Fibroblast of lung (primary cell): ENCODE measurements around the gene SFTPA2. TPM values are rescaled to one million over a fixed set of nuclear protein-coding genes. Genes with fewer than 3 reads are reported as not detected.

Experiments used
- DNase-seq, 2 donors: peaks; one replicate each; pipeline versions ENCODE4 v3.0.0 to v3.0.0-alpha.2; 2010; ENCODE audit warnings: low read depth in 2 of 2
- H2AFZ ChIP-seq: 2 replicates; pipeline ENCODE4 v1.5.1; 2012; ENCODE audit warnings: low read length, control low read depth, inconsistent platforms
- H3K27ac ChIP-seq: 2 replicates; pipeline ENCODE4 v1.5.1; 2011; ENCODE audit warnings: low read length, control low read depth; ENCODE audit not compliant: insufficient read depth
- H3K27me3 ChIP-seq: 2 replicates; pipeline ENCODE4 v1.5.1; 2011; ENCODE audit warnings: mild to moderate bottlenecking, low read length; ENCODE audit not compliant: control insufficient read depth, insufficient read depth
- H3K36me3 ChIP-seq: 2 replicates; pipeline ENCODE4 v1.5.1; 2011; ENCODE audit warnings: low read length; ENCODE audit not compliant: control insufficient read depth, insufficient read depth
- H3K4me1 ChIP-seq: 2 replicates; pipeline ENCODE4 v1.5.1; 2011; ENCODE audit warnings: low read length; ENCODE audit not compliant: control insufficient read depth, insufficient read depth; ENCODE audit errors: extremely low read depth
- H3K4me2 ChIP-seq: 2 replicates; pipeline ENCODE4 v1.5.1; 2011; ENCODE audit warnings: low read length, control low read depth; ENCODE audit not compliant: insufficient read depth; ENCODE audit errors: extremely low read depth
- H3K4me3 ChIP-seq, 4 experiments: fragments of 200-600 bp in 1 of 4; sonication (generic) in 1 of 4; replicated peaks in 1 of 4; 2 replicates each; pipeline ENCODE4 v1.5.1; 2011 to 2016; ENCODE audit warnings: low read length in 4 of 4, low read depth in 3 of 4, mild to moderate bottlenecking in 3 of 4, control low read depth in 2 of 4, inconsistent platforms in 1 of 4, mixed read lengths in 1 of 4; ENCODE audit not compliant: insufficient read depth in 1 of 4; ENCODE audit errors: control extremely low read depth in 1 of 4
- H3K79me2 ChIP-seq: 2 replicates; pipeline ENCODE4 v1.5.1; 2012; ENCODE audit warnings: mild to moderate bottlenecking, low read length, inconsistent platforms; ENCODE audit not compliant: control insufficient read depth, insufficient read depth
- H3K9ac ChIP-seq: 2 replicates; pipeline ENCODE4 v1.5.1; 2011; ENCODE audit warnings: mild to moderate bottlenecking, low read length, control low read depth; ENCODE audit not compliant: insufficient read depth
- H3K9me3 ChIP-seq: 2 replicates; pipeline ENCODE4 v1.5.1; 2012; ENCODE audit warnings: low read depth, low read length; ENCODE audit not compliant: control insufficient read depth, insufficient read depth
- H4K20me1 ChIP-seq: 2 replicates; pipeline ENCODE4 v1.5.1; 2011; ENCODE audit warnings: low read length; ENCODE audit not compliant: control insufficient read depth, insufficient read depth; ENCODE audit errors: extremely low read depth
- EZH2 ChIP-seq: IDR thresholded peaks from 2 replicates; pipeline ENCODE4 v1.5.1; 2012; ENCODE audit warnings: low read length, control low read depth, mild to moderate bottlenecking; ENCODE audit errors: missing control alignments
- polyA plus RNA-seq, 2 donors: library from polyadenylated mRNA; depleted of rRNA in 1 of 2; stranded (reverse) in 1 of 2; unstranded in 1 of 2; fragments of >200 nt; gene quantifications; 2 replicates each; pipeline ENCODE4 v1.2.1, GENCODE V29; 2011 to 2012; ENCODE audit warnings: missing spikeins in 1 of 2
- total RNA-seq: library from RNA; depleted of rRNA; stranded (reverse); fragments of >200 nt; gene quantifications from 2 replicates; pipeline ENCODE4 v1.2.1, GENCODE V29; 2014
- TF ChIP-seq, protein P1 (sequence below), 2 donors: IDR thresholded peaks in 1 of 2; conservative IDR thresholded peaks in 1 of 2; 1 replicate in 1 of 2; 2 replicates in 1 of 2; pipeline ENCODE4 v1.5.1; 2011 to 2012; ENCODE audit warnings: low read length in 2 of 2, control low read depth in 1 of 2, inconsistent platforms in 1 of 2, low read depth in 1 of 2, mild to moderate bottlenecking in 1 of 2

SFTPA2 gene
- total and polyA plus RNA-seq, 2 donors (not counting 1 experiment from before 2014, with no cell fraction given) = not detected

- peaks cover 2% of the 10 kb centered on the region for H3K27me3 ChIP-seq
Measured at GRCh38 chr10:79563426-79563825, 3.2 kb upstream of the SFTPA2 start.

GRCh38 chr10:79562135-79562756, 2.0 kb upstream of the SFTPA2 start:
- Histone ChIP-seq H3K4me2 (no peak overlapping the region), H3K27ac (no peak overlapping the region), H4K20me1 (no peaks in the 10 kb centered on the region), H3K36me3 (no peaks in the 10 kb centered on the region), H3K79me2 (no peaks in the 10 kb centered on the region), H3K9me3 (no peaks in the 10 kb centered on the region), H3K27me3 (peaks cover 2% of the 10 kb centered on the region), H2AFZ (no peak overlapping the region), H3K4me1 (no peaks in the 10 kb centered on the region), H3K4me3 (peak overlapping the region in 1 of 4 experiments; percentile 2), H3K9ac (no peak overlapping the region)
- DNase-seq = peak; percentile 44 to 56
- TF ChIP-seq, protein P1, sequence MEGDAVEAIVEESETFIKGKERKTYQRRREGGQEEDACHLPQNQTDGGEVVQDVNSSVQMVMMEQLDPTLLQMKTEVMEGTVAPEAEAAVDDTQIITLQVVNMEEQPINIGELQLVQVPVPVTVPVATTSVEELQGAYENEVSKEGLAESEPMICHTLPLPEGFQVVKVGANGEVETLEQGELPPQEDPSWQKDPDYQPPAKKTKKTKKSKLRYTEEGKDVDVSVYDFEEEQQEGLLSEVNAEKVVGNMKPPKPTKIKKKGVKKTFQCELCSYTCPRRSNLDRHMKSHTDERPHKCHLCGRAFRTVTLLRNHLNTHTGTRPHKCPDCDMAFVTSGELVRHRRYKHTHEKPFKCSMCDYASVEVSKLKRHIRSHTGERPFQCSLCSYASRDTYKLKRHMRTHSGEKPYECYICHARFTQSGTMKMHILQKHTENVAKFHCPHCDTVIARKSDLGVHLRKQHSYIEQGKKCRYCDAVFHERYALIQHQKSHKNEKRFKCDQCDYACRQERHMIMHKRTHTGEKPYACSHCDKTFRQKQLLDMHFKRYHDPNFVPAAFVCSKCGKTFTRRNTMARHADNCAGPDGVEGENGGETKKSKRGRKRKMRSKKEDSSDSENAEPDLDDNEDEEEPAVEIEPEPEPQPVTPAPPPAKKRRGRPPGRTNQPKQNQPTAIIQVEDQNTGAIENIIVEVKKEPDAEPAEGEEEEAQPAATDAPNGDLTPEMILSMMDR (conservative IDR thresholded peaks at IDR 0.05 in 1 of 2, IDR thresholded peaks at IDR 0.05 in 1 of 2; ENCODE audit: low read depth in 1 of 2, low read length in 2 of 2) = peak; percentile 91 to 97
- peak; percentile 44 for TF ChIP-seq EZH2

More at GRCh38 chr10:79563426-79563825, 3.2 kb upstream of the SFTPA2 start:
- H3K27ac ChIP-seq = no peak overlapping the region
- no peak overlapping the region for H3K4me3 ChIP-seq
- no peak overlapping the region for H3K9ac ChIP-seq
- no peak for TF ChIP-seq EZH2
- TF ChIP-seq, protein P1 (conservative IDR thresholded peaks at IDR 0.05 in 1 of 2, IDR thresholded peaks at IDR 0.05 in 1 of 2; ENCODE audit: low read depth in 1 of 2, low read length in 2 of 2) = no peak
- no peaks in the 10 kb centered on the region for H3K36me3 ChIP-seq
- H3K4me1 ChIP-seq = no peaks in the 10 kb centered on the region
- no peaks in the 10 kb centered on the region for H4K20me1 ChIP-seq
- no peaks in the 10 kb centered on the region for H3K79me2 ChIP-seq
- no peak overlapping the region for H2AFZ ChIP-seq
- no peak for DNase-seq
- no peak overlapping the region for H3K4me2 ChIP-seq
- no peaks in the 10 kb centered on the region for H3K9me3 ChIP-seq

DNA sequence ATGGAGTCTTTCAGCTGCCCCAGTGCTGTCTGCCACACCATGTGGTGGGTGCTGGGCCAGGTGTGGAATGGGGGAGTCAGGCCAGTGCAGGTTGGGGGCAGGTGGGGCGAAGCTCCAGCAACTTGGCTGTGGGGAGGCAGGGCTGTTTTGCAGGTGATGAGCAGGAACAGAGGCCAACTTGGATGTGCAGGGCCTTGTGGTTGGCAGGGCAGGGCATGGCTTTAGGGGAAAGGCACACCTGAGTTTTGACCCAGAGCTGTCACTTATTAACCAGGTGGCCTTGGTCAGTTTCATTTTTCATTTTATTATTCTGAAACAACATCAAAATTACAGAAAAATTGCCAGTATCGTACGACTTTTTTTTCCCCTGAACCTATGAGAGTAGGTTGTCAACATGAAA, 1.1 kb upstream of the SFTPA2 start:
- H3K36me3 ChIP-seq = no peaks in the 10 kb centered on the region
- H3K4me2 ChIP-seq = no peak overlapping the region
- H3K27ac ChIP-seq = no peak overlapping the region
- H2AFZ ChIP-seq = no peak overlapping the region
- H3K9me3 ChIP-seq = no peaks in the 10 kb centered on the region
- H3K4me3 ChIP-seq = no peak overlapping the region
- no peak overlapping the region for H3K9ac ChIP-seq
- no peak for TF ChIP-seq EZH2
- TF ChIP-seq, protein P1 (conservative IDR thresholded peaks at IDR 0.05 in 1 of 2, IDR thresholded peaks at IDR 0.05 in 1 of 2; ENCODE audit: low read depth in 1 of 2, low read length in 2 of 2) = no peak
- no peaks in the 10 kb centered on the region for H4K20me1 ChIP-seq
- H3K27me3 ChIP-seq = peaks cover 2% of the 10 kb centered on the region
- no peak for DNase-seq
- H3K4me1 ChIP-seq = no peaks in the 10 kb centered on the region
- H3K79me2 ChIP-seq = no peaks in the 10 kb centered on the region
